DMS 273 (cell line): ENCODE data around the gene ZNF598.
"Not testable (repeated sequence)": the region's sequence is repeated elsewhere in the genome, so short reads cannot be mapped to it uniquely, and the experiment has no call there.

ENCODE experiments used
- DNase-seq: peaks from one replicate; lab custom pipeline; 2025; ENCODE audit not compliant: unreplicated experiment; lab: John Stamatoyannopoulos, UW

Gene ZNF598

DNA sequence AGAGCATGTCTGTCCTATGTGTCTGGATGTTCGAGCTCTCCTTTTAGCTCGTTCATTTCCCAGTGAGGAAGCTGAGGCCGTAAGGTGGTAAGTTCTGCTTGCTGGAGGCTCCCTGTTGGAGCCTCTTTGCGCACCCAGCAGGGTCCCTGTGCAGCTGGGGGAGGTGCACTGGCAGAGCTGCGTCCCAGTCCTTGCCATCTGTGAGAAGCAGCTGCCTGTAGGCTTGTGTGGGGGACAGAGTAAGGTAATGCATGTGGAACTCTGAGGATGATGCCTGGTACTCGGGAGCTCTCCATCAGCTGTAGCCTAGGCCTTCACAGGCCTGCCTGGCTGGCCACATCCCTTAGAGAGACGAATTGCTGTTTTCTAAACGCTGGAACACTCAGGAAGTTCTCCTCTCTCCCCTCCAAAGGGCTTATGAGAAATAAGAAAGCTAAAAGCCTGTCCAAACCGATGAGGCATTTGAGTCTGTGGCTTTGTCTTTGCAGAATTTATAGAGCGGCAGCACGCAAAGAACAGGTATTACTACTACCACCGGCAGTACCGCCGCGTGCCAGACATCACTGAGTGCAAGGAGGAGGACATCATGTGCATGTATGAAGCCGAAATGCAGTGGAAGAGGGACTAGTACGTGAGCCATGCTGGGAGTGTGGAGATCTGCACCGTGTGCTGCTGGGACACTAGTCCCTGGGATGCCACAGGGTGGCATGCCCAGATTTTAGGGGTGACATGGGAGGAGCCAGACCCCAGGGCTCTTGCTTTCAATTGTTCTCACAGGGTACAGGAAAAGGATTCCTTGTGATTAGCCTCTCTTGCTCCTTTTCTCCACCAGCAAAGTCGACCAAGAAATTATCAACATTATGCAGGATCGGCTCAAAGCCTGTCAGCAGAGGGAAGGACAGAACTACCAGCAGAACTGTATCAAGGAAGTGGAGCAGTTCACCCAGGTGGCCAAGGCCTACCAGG lies 48.7 kb downstream of the ZNF598 start:
- peak; percentile 96 for DNase-seq

DNA sequence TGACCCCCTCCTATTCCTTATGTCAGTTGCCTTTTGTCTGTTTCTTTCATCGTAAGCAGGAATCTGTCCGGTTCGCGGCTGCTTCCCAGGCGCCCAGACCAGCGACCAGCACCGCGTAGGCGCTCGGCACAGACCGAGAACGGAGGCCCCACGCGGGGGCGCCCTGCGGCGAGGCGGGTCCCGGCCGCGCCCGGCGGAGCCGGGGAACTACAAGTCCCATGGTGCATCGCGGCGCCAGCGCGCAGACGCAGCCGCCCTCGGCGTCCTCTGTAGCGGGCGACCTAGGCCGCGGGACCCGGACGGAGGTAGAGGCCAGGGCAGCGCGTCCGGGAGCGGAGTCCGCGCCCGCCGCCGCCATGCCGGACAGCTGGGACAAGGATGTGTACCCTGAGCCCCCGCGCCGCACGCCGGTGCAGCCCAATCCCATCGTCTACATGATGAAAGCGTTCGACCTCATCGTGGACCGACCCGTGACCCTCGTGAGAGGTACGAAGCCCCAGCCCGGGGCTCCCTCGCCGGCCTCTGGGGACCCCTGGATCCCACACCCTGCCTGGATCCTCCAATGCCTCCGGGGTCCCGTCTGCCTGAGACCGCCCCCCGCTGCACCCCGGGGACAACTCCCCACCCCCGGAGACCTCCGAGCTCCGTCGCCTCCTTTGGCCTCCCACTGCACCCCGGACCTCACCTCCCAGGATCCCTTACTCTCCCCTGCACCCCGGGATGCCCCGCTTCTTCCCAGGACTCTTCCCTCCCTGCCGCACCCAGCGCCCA lies 50.2 kb downstream of the ZNF598 start, which contains the start of gene NDUFB10:
Gene NDUFB10 (plus strand): TSS at position 270 of the 771 bp plus-strand sequence. CDS start 87 bp downstream, at position 357.
- DNase-seq: peak; percentile 98

DNA sequence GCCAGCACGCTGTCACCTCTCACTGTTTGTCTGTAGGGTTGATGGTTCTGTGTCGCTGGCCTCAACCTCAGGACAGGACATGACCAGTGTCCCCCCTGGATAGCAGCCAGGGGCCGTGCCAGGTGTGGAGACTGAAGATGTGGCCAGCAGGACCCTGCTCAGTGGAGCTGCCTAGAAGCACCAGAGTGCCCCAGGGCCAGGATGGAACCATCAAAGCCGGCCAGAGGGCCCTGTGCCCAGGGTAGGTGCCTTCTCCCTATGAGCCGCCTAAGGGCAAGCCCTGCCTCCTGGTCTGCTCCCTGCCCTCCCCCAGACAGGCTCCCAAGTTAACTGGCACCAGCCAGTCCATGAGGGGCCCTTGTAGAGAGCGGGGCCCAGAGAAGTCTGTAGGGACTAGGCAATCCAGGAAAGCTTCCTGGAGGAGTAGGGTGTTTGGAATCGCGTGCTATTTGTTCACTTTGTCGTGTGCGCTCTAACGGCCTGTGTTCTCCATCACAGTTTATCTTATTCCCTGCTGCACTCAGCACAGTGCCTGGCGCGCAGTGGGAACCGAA lies 50.8 kb downstream of the ZNF598 start:
- no peak for DNase-seq

DNA sequence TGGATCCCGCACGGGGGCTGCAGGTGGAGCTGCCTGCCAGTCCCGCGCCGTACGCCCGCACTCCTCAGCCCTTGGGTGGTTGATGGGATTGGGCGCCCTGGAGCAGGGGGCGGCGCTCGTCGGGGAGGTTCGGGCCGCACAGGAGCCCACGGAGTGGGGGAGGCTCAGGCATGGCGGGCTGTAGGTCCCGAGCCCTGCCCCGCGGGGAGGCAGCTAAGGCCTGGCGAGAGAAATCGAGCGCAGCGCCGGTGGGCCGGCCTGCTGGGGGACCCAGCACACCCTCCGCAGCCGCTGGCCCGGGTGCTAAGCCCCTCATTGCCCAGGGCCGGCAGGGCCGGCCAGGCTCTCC lies 51.5 kb downstream of the ZNF598 start:
- DNase-seq: not testable (repeated sequence)

DNA sequence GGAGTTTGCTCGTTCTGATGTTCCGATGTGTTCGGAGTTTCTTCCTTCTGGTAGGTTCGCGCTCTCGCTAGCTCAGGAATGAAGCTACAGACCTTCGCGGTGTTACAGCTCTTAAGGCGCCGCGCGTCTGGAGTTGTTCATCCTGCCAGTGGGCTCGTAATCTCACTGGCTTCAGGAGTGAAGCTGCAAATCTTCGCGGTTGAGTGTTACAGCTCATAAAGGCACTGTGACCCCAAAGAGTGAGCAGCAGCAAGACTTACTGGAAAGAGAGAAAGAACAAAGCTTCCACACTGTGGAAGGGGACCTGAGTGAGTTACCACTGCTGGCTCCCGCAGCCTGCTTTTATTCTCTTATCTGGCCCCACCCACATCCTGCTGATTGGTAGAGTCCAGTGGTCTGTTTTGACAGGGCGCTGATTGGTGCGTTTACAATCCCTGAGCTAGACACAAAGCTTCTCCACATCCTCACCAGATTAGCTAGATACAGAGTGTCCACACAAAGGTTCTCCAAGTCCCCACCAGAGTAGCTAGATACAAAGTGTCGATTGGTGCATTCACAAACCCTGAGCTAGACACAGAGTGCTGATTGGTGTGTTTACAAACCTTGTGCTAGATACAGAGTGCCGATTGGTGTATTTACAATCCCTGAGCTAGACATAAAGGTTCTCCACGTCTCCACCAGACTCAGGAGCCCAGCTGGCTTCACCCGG lies 52.0 kb downstream of the ZNF598 start:
- DNase-seq: not testable (repeated sequence)

DNA sequence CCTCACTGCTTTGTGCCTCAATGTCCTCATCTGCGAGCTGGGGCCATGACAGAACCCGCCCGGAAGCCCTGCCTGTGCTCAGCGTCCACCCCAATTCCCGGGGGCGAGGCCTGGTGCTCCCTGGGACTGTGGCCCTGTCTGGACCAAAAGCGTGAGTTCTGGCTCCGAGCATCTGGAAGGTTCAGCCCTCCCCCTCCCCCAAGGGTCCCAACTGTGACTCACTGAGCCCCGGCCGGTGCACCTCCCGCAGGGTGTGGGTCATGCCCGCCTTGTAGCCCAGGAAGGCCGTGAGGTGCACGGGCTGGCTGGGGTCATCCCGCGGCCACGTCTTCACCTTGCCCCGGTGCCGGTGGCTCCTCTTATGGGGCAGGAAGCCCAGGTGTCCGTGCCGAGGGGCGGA lies 55.9 kb downstream of the ZNF598 start:
- no peak for DNase-seq

DNA sequence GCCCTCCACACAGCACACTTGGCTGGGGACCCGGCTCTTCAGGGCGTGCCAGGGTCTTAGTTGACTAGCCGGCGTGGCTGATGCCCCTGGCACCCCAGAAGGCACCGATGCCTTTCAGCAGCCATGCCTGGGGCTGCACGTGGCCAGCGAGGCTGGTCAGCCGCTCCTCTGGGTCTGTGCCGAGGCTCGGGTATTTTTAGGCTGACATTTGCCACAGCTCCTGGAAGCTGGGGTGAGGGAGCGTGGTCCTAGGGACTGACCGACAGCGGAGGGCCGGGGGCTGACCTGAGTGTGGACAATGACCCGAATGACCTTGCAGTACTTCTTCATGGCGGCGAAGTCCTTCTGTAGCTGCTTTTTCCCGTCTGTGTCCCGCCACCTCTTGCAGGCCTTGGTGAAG lies 59.1 kb downstream of the ZNF598 start:
- DNase-seq: no peak

DNA sequence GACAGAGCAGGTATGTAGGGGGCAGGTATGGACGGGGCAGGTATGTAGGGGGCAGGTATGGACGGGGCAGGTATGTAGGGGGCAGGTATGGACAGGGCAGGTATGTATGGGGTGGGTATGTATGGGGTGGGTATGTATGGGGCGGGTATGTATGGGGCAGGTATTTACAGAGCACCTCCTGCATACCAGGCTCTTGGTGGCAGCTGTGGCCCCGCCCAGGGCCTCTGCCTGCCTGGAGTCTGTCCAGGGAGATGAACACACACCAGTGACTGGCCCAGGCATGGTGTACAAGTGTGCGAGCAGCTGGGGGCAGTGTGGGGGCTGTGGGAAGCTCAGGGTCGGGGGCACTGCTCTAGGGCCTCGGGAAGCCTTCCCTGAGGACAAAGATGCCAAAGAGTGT lies 59.6 kb downstream of the ZNF598 start:
- peak; percentile 45 for DNase-seq

DNA sequence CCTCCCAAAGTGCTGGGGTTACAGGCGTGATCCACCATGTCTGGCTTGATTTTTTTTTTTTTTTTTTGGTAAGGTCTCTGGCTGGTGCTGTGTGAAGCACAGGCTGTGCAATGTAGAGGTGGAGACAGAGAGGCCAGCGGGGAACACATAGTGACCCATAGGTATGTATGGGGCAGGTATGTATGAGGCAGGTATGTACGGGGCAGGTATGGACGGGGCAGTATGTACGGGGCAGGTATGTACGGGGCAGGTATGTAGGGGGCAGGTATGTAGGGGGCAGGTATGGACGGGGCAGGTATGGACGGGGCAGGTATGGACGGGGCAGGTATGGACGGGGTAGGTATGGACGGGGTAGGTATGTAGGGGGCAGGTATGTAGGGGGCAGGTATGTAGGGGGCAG lies 60.1 kb downstream of the ZNF598 start:
- no peak for DNase-seq
